SH-SY5Y (cell line): ENCODE data around the gene LRRC4C.

Experiments
- GATA2 ChIP-seq: IDR thresholded peaks from 2 replicates; pipeline ENCODE4 v1.6.1; 2011; ENCODE audit warnings: mild to moderate bottlenecking, low read depth, low read length
- GATA3 ChIP-seq: IDR thresholded peaks from 2 replicates; pipeline ENCODE4 v1.6.1; 2011; ENCODE audit warnings: low read depth, mild to moderate bottlenecking, low read length, moderate library complexity

DNA sequence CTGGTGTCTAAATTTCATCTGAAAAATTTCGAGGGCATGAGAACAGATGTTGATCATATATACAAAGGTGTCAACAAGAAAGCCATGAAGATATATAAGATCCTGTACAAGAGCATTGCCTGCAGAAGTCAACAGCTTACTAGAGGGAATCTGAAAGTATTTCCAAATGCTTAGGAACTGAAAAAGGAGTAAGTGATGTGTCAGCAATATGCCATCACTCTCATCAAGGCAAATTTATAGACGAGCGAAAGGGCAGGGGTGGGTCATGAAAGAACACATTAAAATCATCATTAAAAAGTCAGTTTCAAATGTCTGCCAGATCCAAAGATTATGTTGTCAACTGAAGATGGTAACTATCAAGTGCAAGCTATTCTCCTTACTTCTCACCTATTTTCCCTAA is 1299.0 kb downstream of the LRRC4C start:
- TF ChIP-seq GATA2 = no peak
- no peak for TF ChIP-seq GATA3
